Neural cell (in vitro differentiated cells): ENCODE data around the gene ANP32A. TPM values are rescaled to one million over a fixed set of nuclear protein-coding genes. Genes with fewer than 3 reads are reported as not detected.

Source experiments
- H2AFZ ChIP-seq: fragments of 200-600, 300-800 bp; sonication (generic), shearing (Covaris generic); 2 replicates; pipeline ENCODE4 v1.6.0; 2014; ENCODE audit warnings: low read depth, mild to moderate bottlenecking, antibody characterized with exemption, low read length, moderate library complexity
- H3F3A ChIP-seq: fragments of 200-600 bp; shearing (Covaris generic); 2 replicates; pipeline ENCODE4 v1.6.1; 2016; ENCODE audit warnings: mild to moderate bottlenecking, moderate library complexity, mixed read lengths, antibody characterized with exemption, low read length; ENCODE audit not compliant: insufficient read depth, poor library complexity, severe bottlenecking
- H3K27ac ChIP-seq: fragments of 200-600, 300-800 bp; sonication (generic), shearing (Covaris generic); 2 replicates; pipeline ENCODE4 v1.5.1; 2014; ENCODE audit warnings: mild to moderate bottlenecking, low read length, moderate library complexity
- H3K27me3 ChIP-seq: fragments of 300-800, 200-600 bp; sonication (generic), shearing (Covaris generic); 2 replicates; pipeline ENCODE4 v1.6.0; 2014; ENCODE audit warnings: mild to moderate bottlenecking, low read depth, low read length, moderate library complexity; ENCODE audit not compliant: insufficient read depth
- H3K36me3 ChIP-seq: fragments of 300-800, 200-600 bp; sonication (generic), shearing (Covaris generic); 2 replicates; pipeline ENCODE4 v1.5.1; 2014; ENCODE audit warnings: mild to moderate bottlenecking, antibody characterized with exemption, low read length, moderate library complexity; ENCODE audit not compliant: insufficient read depth
- H3K4me2 ChIP-seq: fragments of 300-800, 200-600 bp; sonication (generic), shearing (Covaris generic); 2 replicates; pipeline ENCODE4 v1.6.0; 2014; ENCODE audit warnings: mild to moderate bottlenecking, low read length
- H3K4me3 ChIP-seq: fragments of 300-800, 200-600 bp; sonication (generic), shearing (Covaris generic); 2 replicates; pipeline ENCODE4 v1.5.1; 2014; ENCODE audit warnings: mild to moderate bottlenecking, low read length, moderate library complexity
- H3K79me2 ChIP-seq: fragments of 200-600 bp; shearing (Covaris generic); replicated peaks from 2 replicates; pipeline ENCODE4 v1.6.0; 2014; ENCODE audit warnings: mild to moderate bottlenecking, low read length, moderate library complexity; ENCODE audit not compliant: insufficient read depth
- H3K9ac ChIP-seq: fragments of 300-800, 200-600 bp; sonication (generic), shearing (Covaris generic); 2 replicates; pipeline ENCODE4 v1.6.1; 2016; ENCODE audit warnings: mild to moderate bottlenecking, low read length, mixed read lengths
- H3K9me2 ChIP-seq: fragments of 200-600 bp; shearing (Covaris generic); 2 replicates; pipeline ENCODE4 v1.6.1; 2016; ENCODE audit warnings: mild to moderate bottlenecking, low read length, mixed read lengths; ENCODE audit not compliant: insufficient read depth
- H3K9me3 ChIP-seq: fragments of 200-600, 300-800 bp; sonication (generic), shearing (Covaris generic); 2 replicates; pipeline ENCODE4 v1.6.1; 2016; ENCODE audit warnings: mild to moderate bottlenecking, mixed run types, low read length, moderate library complexity, mixed read lengths
- H4K20me1 ChIP-seq: fragments of 200-600 bp; shearing (Covaris generic); 2 replicates; pipeline ENCODE4 v1.6.1; 2016; ENCODE audit warnings: mild to moderate bottlenecking, mixed run types; ENCODE audit not compliant: insufficient read depth
- EP300 ChIP-seq: fragments of 450-650 bp; conservative IDR thresholded peaks from 2 replicates; pipeline ENCODE4 v1.6.1; 2014; ENCODE audit warnings: antibody characterized with exemption, mild to moderate bottlenecking, moderate library complexity; ENCODE audit not compliant: poor library complexity, severe bottlenecking
- EZH2 ChIP-seq: fragments of 200-600, 300-800 bp; shearing (Covaris generic), sonication (generic); IDR thresholded peaks from 2 replicates; pipeline ENCODE4 v1.6.1; 2014; ENCODE audit warnings: antibody characterized with exemption, low read length, borderline replicate concordance, mild to moderate bottlenecking; ENCODE audit not compliant: insufficient read depth, poor library complexity, severe bottlenecking
- MXI1 ChIP-seq: fragments of 450-650 bp; conservative IDR thresholded peaks from 2 replicates; pipeline ENCODE4 v1.6.1; 2014; ENCODE audit warnings: antibody characterized with exemption, mild to moderate bottlenecking; ENCODE audit not compliant: poor library complexity, severe bottlenecking
- POLR2AphosphoS5 ChIP-seq: IDR thresholded peaks from 2 replicates; pipeline ENCODE4 v1.6.1; 2012
- RAD21 ChIP-seq: fragments of 450-650 bp; conservative IDR thresholded peaks from 2 replicates; pipeline ENCODE4 v1.6.1; 2014; ENCODE audit warnings: antibody characterized with exemption, mild to moderate bottlenecking, moderate library complexity
- SMC3 ChIP-seq: fragments of 450-650 bp; conservative IDR thresholded peaks from 2 replicates; pipeline ENCODE4 v1.6.1; 2014; ENCODE audit warnings: antibody characterized with exemption, mild to moderate bottlenecking, moderate library complexity; ENCODE audit not compliant: poor library complexity
- TAF1 ChIP-seq: IDR thresholded peaks from 2 replicates; pipeline ENCODE4 v1.6.1; 2012; ENCODE audit warnings: low read depth
- polyA plus RNA-seq: library from polyadenylated mRNA; depleted of rRNA; stranded (reverse); fragments of >200 nt; gene quantifications from 2 replicates; pipeline ENCODE4 v1.2.3, GENCODE V29; 2014
- TF ChIP-seq, protein P1 (sequence below): IDR thresholded peaks from 2 replicates; pipeline ENCODE4 v1.6.1; 2012; ENCODE audit warnings: borderline replicate concordance
- TF ChIP-seq, protein P2 (sequence below): fragments of 450-650 bp; IDR thresholded peaks from 2 replicates; pipeline ENCODE4 v1.5.1; 2014; ENCODE audit warnings: antibody characterized with exemption, mild to moderate bottlenecking, moderate library complexity; ENCODE audit not compliant: poor library complexity, severe bottlenecking

Gene ANP32A
- polyA plus RNA-seq, 1 donor from 2014 or later: 190 TPM

DNA sequence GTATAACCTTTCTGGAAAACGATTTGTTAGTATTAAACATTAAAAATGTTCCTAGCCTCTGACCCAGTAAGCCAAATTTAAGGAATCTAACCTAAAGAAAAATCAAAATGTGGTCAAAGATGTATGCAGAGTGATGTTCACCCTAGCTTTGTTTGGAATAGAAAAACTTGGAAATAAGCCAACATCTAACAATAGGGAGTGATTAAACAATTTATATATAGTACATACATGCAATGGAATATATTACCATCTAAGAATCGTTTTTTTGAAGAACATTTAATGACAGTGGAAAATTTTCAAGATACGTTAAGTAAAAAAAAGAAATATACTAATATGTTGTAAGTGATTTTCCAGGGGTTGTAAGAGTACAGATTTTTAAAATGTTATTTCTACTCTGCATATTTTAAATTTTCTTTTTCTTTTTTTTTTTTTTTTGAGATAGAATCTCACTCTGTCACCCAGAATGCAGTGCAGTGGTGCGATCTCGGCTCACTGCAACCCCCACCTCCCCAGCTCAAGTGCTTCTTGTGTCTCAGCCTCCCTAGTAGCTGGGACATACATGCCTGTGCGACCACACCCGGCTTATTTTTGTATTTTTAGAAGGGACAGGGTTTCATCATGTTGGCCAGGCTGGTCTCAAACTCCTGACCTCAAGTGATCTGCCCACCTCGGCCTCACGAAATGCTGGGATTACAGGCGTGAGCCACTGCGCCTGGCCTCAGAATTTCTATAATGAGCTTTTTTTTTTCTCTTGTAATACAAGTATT lies 54.9 kb downstream of the ANP32A start:
- no peak for TF ChIP-seq SMC3
- H3K4me2 ChIP-seq: no peak overlapping the region

DNA sequence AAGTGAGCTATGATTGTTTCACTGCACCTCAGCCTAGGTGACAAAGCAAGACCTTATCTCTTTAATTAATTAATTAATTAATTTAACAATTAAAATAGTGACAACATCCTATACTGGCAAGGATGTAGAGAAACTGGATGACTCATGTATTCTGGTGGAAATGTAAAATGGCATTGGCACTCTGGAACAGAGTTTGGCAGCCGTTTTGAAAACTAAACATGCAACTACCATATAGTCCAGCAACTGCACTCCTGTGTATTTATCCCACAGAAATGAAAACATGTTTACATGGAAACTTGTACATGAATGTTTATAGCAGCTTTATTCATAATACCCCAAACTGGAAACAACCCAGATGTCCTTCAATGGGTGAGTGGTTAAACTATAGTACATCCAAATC lies 56.6 kb downstream of the ANP32A start:
- H2AFZ ChIP-seq: no peak overlapping the region
- no peaks in the 10 kb centered on the region for H3K9me2 ChIP-seq
- no peaks in the 10 kb centered on the region for H3K27me3 ChIP-seq
- no peak overlapping the region for H3K4me2 ChIP-seq
- H3F3A ChIP-seq: no peaks in the 10 kb centered on the region
- H3K9ac ChIP-seq: no peak overlapping the region
- H3K36me3 ChIP-seq: no peaks in the 10 kb centered on the region
- no peak overlapping the region for H3K27ac ChIP-seq
- no peak overlapping the region for H3K4me3 ChIP-seq
- H3K79me2 ChIP-seq: no peaks in the 10 kb centered on the region
- no peak for TF ChIP-seq EZH2
- TF ChIP-seq POLR2AphosphoS5: no peak
- no peak for TF ChIP-seq RAD21
- TF ChIP-seq, protein P1, sequence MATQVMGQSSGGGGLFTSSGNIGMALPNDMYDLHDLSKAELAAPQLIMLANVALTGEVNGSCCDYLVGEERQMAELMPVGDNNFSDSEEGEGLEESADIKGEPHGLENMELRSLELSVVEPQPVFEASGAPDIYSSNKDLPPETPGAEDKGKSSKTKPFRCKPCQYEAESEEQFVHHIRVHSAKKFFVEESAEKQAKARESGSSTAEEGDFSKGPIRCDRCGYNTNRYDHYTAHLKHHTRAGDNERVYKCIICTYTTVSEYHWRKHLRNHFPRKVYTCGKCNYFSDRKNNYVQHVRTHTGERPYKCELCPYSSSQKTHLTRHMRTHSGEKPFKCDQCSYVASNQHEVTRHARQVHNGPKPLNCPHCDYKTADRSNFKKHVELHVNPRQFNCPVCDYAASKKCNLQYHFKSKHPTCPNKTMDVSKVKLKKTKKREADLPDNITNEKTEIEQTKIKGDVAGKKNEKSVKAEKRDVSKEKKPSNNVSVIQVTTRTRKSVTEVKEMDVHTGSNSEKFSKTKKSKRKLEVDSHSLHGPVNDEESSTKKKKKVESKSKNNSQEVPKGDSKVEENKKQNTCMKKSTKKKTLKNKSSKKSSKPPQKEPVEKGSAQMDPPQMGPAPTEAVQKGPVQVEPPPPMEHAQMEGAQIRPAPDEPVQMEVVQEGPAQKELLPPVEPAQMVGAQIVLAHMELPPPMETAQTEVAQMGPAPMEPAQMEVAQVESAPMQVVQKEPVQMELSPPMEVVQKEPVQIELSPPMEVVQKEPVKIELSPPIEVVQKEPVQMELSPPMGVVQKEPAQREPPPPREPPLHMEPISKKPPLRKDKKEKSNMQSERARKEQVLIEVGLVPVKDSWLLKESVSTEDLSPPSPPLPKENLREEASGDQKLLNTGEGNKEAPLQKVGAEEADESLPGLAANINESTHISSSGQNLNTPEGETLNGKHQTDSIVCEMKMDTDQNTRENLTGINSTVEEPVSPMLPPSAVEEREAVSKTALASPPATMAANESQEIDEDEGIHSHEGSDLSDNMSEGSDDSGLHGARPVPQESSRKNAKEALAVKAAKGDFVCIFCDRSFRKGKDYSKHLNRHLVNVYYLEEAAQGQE: no peak
- no peak for TF ChIP-seq MXI1
- TF ChIP-seq, protein P2, sequence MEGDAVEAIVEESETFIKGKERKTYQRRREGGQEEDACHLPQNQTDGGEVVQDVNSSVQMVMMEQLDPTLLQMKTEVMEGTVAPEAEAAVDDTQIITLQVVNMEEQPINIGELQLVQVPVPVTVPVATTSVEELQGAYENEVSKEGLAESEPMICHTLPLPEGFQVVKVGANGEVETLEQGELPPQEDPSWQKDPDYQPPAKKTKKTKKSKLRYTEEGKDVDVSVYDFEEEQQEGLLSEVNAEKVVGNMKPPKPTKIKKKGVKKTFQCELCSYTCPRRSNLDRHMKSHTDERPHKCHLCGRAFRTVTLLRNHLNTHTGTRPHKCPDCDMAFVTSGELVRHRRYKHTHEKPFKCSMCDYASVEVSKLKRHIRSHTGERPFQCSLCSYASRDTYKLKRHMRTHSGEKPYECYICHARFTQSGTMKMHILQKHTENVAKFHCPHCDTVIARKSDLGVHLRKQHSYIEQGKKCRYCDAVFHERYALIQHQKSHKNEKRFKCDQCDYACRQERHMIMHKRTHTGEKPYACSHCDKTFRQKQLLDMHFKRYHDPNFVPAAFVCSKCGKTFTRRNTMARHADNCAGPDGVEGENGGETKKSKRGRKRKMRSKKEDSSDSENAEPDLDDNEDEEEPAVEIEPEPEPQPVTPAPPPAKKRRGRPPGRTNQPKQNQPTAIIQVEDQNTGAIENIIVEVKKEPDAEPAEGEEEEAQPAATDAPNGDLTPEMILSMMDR: no peak
- TF ChIP-seq EP300: no peak
- no peak for TF ChIP-seq SMC3
- no peak for TF ChIP-seq TAF1
- H3K9me3 ChIP-seq: no peaks in the 10 kb centered on the region
- H4K20me1 ChIP-seq: no peaks in the 10 kb centered on the region

More for the DNA sequence above, 54.9 kb downstream of the ANP32A start:
- no peaks in the 10 kb centered on the region for H3K9me2 ChIP-seq
- H3K9me3 ChIP-seq: no peaks in the 10 kb centered on the region
- H3K9ac ChIP-seq: no peak overlapping the region
- H4K20me1 ChIP-seq: no peaks in the 10 kb centered on the region
- H3F3A ChIP-seq: no peaks in the 10 kb centered on the region
- no peaks in the 10 kb centered on the region for H3K79me2 ChIP-seq
- no peak overlapping the region for H3K4me3 ChIP-seq
- H2AFZ ChIP-seq: no peak overlapping the region
- no peaks in the 10 kb centered on the region for H3K27me3 ChIP-seq
- H3K27ac ChIP-seq: no peak overlapping the region
- H3K36me3 ChIP-seq: no peaks in the 10 kb centered on the region
